GM23248 (cell line): ENCODE measurements around the gene LCT. TPM values are rescaled to one million over a fixed set of nuclear protein-coding genes. Genes with fewer than 3 reads are reported as not detected.

ENCODE experiments used
- DNase-seq: peaks from one replicate; pipeline ENCODE4 v3.0.0-alpha.2; 2015
- H2AFZ ChIP-seq: fragments of 200-600 bp; sonication (generic); 2 replicates; pipeline ENCODE4 v1.6.1; 2016; ENCODE audit warnings: antibody characterized with exemption
- H3F3A ChIP-seq: fragments of 200-600 bp; sonication (generic); 2 replicates; pipeline ENCODE4 v1.6.1; 2016; ENCODE audit warnings: mild to moderate bottlenecking, antibody characterized with exemption, mixed run types; ENCODE audit not compliant: insufficient read depth
- H3K27ac ChIP-seq: fragments of 200-600 bp; sonication (generic); 2 replicates; pipeline ENCODE4 v1.5.1; 2016; ENCODE audit warnings: mild to moderate bottlenecking
- H3K27me3 ChIP-seq: fragments of 200-600 bp; sonication (generic); replicated peaks from 2 replicates; pipeline ENCODE4 v1.6.1; 2016; ENCODE audit warnings: mild to moderate bottlenecking; ENCODE audit not compliant: insufficient read depth
- H3K36me3 ChIP-seq: fragments of 200-600 bp; sonication (generic); 2 replicates; pipeline ENCODE4 v1.6.1; 2016; ENCODE audit warnings: low read depth, mild to moderate bottlenecking
- H3K4me1 ChIP-seq: fragments of 200-600 bp; sonication (generic); 2 replicates; pipeline ENCODE4 v1.6.1; 2016; ENCODE audit warnings: mild to moderate bottlenecking; ENCODE audit not compliant: insufficient read depth
- H3K4me2 ChIP-seq: fragments of 200-600 bp; sonication (generic); one replicate; pipeline ENCODE4 v1.6.1; 2016; ENCODE audit warnings: mild to moderate bottlenecking; ENCODE audit not compliant: unreplicated experiment
- H3K4me3 ChIP-seq: fragments of 200-600 bp; sonication (generic); 2 replicates; pipeline ENCODE4 v1.5.1; 2016; ENCODE audit warnings: mild to moderate bottlenecking
- H3K79me2 ChIP-seq: fragments of 200-600 bp; sonication (generic); 2 replicates; pipeline ENCODE4 v1.6.1; 2016; ENCODE audit warnings: mild to moderate bottlenecking; ENCODE audit not compliant: insufficient read depth
- H3K9ac ChIP-seq: fragments of 200-600 bp; sonication (generic); 2 replicates; pipeline ENCODE4 v1.6.1; 2016; ENCODE audit warnings: mild to moderate bottlenecking
- H3K9me2 ChIP-seq: fragments of 200-600 bp; sonication (generic); 2 replicates; pipeline ENCODE4 v1.6.1; 2016; ENCODE audit warnings: mixed run types, mild to moderate bottlenecking, moderate library complexity; ENCODE audit not compliant: insufficient read depth
- H3K9me3 ChIP-seq: fragments of 200-600 bp; sonication (generic); one replicate; pipeline ENCODE4 v1.6.1; 2017; ENCODE audit warnings: low read depth
- H4K20me1 ChIP-seq: fragments of 200-600 bp; sonication (generic); 2 replicates; pipeline ENCODE4 v1.6.0; 2016; ENCODE audit not compliant: insufficient read depth
- EZH2 ChIP-seq: fragments of 200-600 bp; sonication (generic); IDR thresholded peaks from 2 replicates; pipeline ENCODE4 v1.6.1; 2018; ENCODE audit warnings: antibody characterized with exemption, mild to moderate bottlenecking; ENCODE audit not compliant: insufficient read depth, poor library complexity, severe bottlenecking
- EZH2phosphoT487 ChIP-seq: fragments of 200-600 bp; sonication (generic); IDR thresholded peaks from 2 replicates; pipeline ENCODE4 v1.6.1; 2018; ENCODE audit warnings: antibody characterized with exemption, moderate library complexity, mild to moderate bottlenecking, low read depth; ENCODE audit not compliant: insufficient read depth
- WGBS, 2 experiments: methylation state at CpG; one replicate each; pipeline ENCODE4 v1.1.6; 2015 to 2017; ENCODE audit warnings: low lambda C conversion rate in 2 of 2, low coverage in 1 of 2; ENCODE audit errors: missing lambda C conversion rate in 2 of 2; 5-methylcytosine and 5-hydroxymethylcytosine counted together
- in situ Hi-C: fragments of 300-500 bp; cut with MboI; formaldehyde crosslinking; loops from 2 replicates; pipeline ENCODE4 v1.15.0; 2020
- polyA plus RNA-seq: library from polyadenylated mRNA; unstranded; fragments of >200 nt; fragmentation: Nextera tagmentation; extraction: Ambion mirVana; gene quantifications from 2 replicates; pipeline ENCODE4 v1.2.1, GENCODE V29; 2016
- total RNA-seq: library from RNA; depleted of rRNA; stranded (reverse); fragments of >200 nt; shearing (Covaris generic); gene quantifications from 2 replicates; pipeline ENCODE4 v1.2.3, GENCODE V29; 2014

Gene LCT
- total and polyA plus RNA-seq, 2 experiments from 2014 or later: under 0.01 TPM; not detected in 1

DNA sequence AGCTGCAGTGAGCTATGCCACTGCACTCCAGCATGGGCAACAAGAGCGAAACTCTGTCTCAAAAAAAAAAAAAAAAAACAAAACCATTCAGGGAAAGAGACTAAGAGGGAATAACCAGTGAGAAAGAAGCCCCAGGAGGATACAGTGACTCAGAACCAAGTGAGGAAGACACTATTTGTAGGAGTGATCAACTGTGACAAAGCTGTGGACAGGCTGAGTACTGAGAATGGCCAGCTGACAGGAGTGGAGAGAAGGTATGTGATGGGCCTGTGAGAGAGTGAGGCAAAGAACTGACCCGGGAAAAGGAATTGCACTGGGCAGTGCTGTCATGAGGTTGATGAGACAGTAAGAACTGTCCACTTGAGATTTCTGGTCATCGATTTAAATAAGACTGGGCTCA, 6.7 kb upstream of the LCT start:
- H3K4me3 ChIP-seq: no peak overlapping the region
- H3K9me2 ChIP-seq: no peaks in the 10 kb centered on the region
- no peak for TF ChIP-seq EZH2phosphoT487
- TF ChIP-seq EZH2: no peak
- no peak overlapping the region for H3K4me2 ChIP-seq
- H3F3A ChIP-seq: peaks cover 21% of the 10 kb centered on the region
- in situ Hi-C loops: no loop called here
- no peaks in the 10 kb centered on the region for H3K9me3 ChIP-seq
- WGBS, 2 experiments: 84 to 92% methylated on average over 3 of the region's 3 CpGs
- H3K27me3 ChIP-seq: no peaks in the 10 kb centered on the region
- H3K79me2 ChIP-seq: no peaks in the 10 kb centered on the region
- H2AFZ ChIP-seq: no peak overlapping the region
- no peaks in the 10 kb centered on the region; the same call in 1 of the 2 replicates for H3K36me3 ChIP-seq
- H4K20me1 ChIP-seq: no peaks in the 10 kb centered on the region
- H3K9ac ChIP-seq: no peak overlapping the region
- H3K4me1 ChIP-seq: peaks cover 33% of the 10 kb centered on the region
- peak; percentile 59 for DNase-seq
- H3K27ac ChIP-seq: no peak overlapping the region

DNA sequence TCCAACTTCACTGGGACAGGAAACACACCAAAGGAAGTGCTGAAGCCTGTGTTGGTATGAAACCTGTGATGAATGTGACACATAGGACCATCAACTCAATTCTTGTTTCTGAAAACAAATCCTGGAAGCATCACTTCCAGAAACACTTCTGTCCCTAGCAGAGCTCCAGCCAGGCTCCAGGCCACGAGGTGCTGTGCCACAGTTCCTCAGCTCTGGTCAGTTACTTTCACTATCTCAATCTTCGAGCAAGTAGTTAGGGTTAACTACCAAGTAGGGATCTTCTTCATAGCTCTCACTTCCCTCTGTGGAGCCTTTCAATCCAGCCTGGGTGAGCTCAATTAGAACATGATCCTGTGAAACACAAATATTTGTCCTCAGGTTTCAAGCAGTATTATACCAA, 3.6 kb upstream of the LCT start:
- H3F3A ChIP-seq: peaks cover 21% of the 10 kb centered on the region
- peak overlapping the region; percentile 62 for H2AFZ ChIP-seq
- no peaks in the 10 kb centered on the region for H4K20me1 ChIP-seq
- peak overlapping the region; percentile 75 for H3K4me2 ChIP-seq
- 40 to 48% methylated on average over 2 of the region's 2 CpGs for WGBS, 2 experiments
- H3K9ac ChIP-seq: peak overlapping the region; percentile 40
- H3K4me3 ChIP-seq: peak overlapping the region; percentile 42
- H3K79me2 ChIP-seq: no peaks in the 10 kb centered on the region
- peak; percentile 48 for DNase-seq
- in situ Hi-C loops: no loop called here
- no peaks in the 10 kb centered on the region for H3K9me3 ChIP-seq
- H3K27me3 ChIP-seq: no peaks in the 10 kb centered on the region
- H3K4me1 ChIP-seq: peaks cover 33% of the 10 kb centered on the region
- no peaks in the 10 kb centered on the region; the same call in 1 of the 2 replicates for H3K36me3 ChIP-seq
- TF ChIP-seq EZH2 (no peak), EZH2phosphoT487 (no peak)
- no peaks in the 10 kb centered on the region for H3K9me2 ChIP-seq
- H3K27ac ChIP-seq: peak overlapping the region; percentile 52

DNA sequence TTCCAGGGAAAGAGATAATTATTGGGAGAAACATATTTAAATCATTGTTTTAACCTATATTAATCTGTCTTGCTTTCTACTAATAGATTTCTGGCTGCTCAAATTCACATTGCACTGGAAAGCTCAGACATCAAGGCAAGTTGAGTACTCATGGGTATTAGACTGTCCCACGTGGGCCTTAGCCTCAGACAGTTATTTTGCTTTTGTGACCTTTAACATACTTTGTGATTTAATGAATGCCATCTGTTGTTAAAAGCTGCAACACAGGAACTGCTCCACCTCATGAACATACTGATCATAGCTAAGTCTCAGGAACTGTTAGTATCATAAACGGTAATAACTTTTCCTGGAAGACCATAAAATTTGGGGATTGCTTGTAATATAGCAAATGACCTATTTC, 2.7 kb upstream of the LCT start:
- no peaks in the 10 kb centered on the region for H3K79me2 ChIP-seq
- H4K20me1 ChIP-seq: no peaks in the 10 kb centered on the region
- H3K4me2 ChIP-seq: peak overlapping the region; percentile 75
- no peaks in the 10 kb centered on the region for H3K9me2 ChIP-seq
- H3F3A ChIP-seq: peaks cover 21% of the 10 kb centered on the region
- in situ Hi-C loops: no loop called here
- peak overlapping the region; percentile 52 for H3K27ac ChIP-seq
- TF ChIP-seq EZH2phosphoT487 (no peak), EZH2 (no peak)
- peak; percentile 91 for DNase-seq
- peak overlapping the region; percentile 14; the same call in 1 of the 2 replicates for H3K4me3 ChIP-seq
- no peaks in the 10 kb centered on the region for H3K9me3 ChIP-seq
- H3K27me3 ChIP-seq: no peaks in the 10 kb centered on the region
- no peaks in the 10 kb centered on the region; the same call in 1 of the 2 replicates for H3K36me3 ChIP-seq
- H3K4me1 ChIP-seq: peaks cover 33% of the 10 kb centered on the region
- H3K9ac ChIP-seq: peak overlapping the region; percentile 40; the same call in 1 of the 2 replicates
- H2AFZ ChIP-seq: no peak overlapping the region
- WGBS, 2 experiments: 0 to 2% methylated on average over 2 of the region's 2 CpGs

DNA sequence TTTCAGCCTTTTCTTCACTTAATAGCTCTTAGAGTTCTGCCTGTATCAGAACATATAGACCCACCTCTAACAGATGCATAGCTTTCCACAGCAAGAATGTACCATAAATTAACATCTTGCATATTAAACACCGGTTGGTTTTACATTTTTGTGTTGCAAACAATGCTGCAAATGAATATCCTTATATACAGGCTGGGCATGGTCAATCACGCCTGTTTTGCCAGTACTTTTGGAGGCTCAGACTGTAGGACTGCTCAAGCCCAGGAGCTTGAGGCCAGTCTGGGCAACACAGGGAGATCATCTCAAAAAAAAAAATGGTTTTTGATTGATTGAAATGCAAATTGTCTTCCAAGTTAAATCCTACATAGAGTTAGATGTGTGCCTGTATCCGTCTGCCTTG, 1.5 kb upstream of the LCT start:
- Histone ChIP-seq H3K4me2 (no peak overlapping the region), H2AFZ (no peak overlapping the region), H3K36me3 (no peaks in the 10 kb centered on the region; the same call in 1 of the 2 replicates), H3K4me1 (peaks cover 29% of the 10 kb centered on the region), H3K27me3 (no peaks in the 10 kb centered on the region), H3K4me3 (no peak overlapping the region), H3K9ac (no peak overlapping the region), H3F3A (peaks cover 21% of the 10 kb centered on the region), H3K27ac (no peak overlapping the region), H3K9me3 (no peaks in the 10 kb centered on the region), H3K79me2 (no peaks in the 10 kb centered on the region), H4K20me1 (no peaks in the 10 kb centered on the region), H3K9me2 (no peaks in the 10 kb centered on the region)
- no peak for DNase-seq
- WGBS, 2 experiments: 63 to 67% methylated on average over 3 of the region's 3 CpGs
- TF ChIP-seq EZH2: no peak
- TF ChIP-seq EZH2phosphoT487: no peak
- in situ Hi-C loops: no loop called here

DNA sequence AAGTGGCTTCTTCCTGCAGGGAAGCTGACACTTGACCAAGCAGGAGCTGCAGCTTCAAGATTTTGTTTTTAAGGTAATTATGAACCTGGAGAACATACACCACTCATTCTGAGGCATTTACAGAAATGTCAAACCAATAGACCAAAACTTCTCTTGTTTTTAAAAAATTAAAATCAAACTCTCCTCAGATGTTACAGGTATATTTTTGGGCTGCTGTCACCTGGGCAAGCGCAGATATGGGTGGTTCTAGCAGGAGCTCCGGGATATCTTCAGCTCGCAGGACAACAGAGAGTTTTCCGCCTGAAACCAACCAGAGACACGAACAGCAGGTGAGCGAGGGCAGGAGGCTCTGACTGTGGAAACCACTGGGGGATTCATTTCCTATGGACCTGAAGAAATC, 4.1 kb downstream of the LCT start:
- no peak for DNase-seq
- no peak overlapping the region for H3K27ac ChIP-seq
- H4K20me1 ChIP-seq: no peaks in the 10 kb centered on the region
- no peak overlapping the region for H3K9ac ChIP-seq
- H3K4me3 ChIP-seq: no peak overlapping the region
- TF ChIP-seq EZH2phosphoT487 (no peak), EZH2 (no peak)
- no peaks in the 10 kb centered on the region for H3K36me3 ChIP-seq
- H3F3A ChIP-seq: no peaks in the 10 kb centered on the region
- WGBS, 2 experiments: 80 to 82% methylated on average over 6 of the region's 6 CpGs
- H3K27me3 ChIP-seq: no peaks in the 10 kb centered on the region
- no peaks in the 10 kb centered on the region for H3K79me2 ChIP-seq
- no peak overlapping the region for H3K4me2 ChIP-seq
- H3K9me2 ChIP-seq: no peaks in the 10 kb centered on the region
- H3K4me1 ChIP-seq: no peaks in the 10 kb centered on the region
- H3K9me3 ChIP-seq: no peaks in the 10 kb centered on the region
- in situ Hi-C loops: no loop called here
- no peak overlapping the region for H2AFZ ChIP-seq
